HL-60 (cell line): ENCODE data around the gene LRRC3.

Experiments
- DNase-seq, 2 experiments: peaks; one replicate each; pipeline ENCODE4 v3.0.0-alpha.2; 2010 to 2020; ENCODE audit warnings: low read depth in 1 of 2, low spot score in 1 of 2
- H3K27ac ChIP-seq: fragments of 250-450 bp; sonication (Bioruptor Pico); replicated peaks from 2 replicates; pipeline ENCODE4 v1.5.1; 2020; ENCODE audit warnings: mild to moderate bottlenecking, moderate library complexity
- H3K27me3 ChIP-seq: fragments of 250-450 bp; sonication (Bioruptor Pico); 2 replicates; pipeline ENCODE4 v1.5.1; 2021; ENCODE audit warnings: mild to moderate bottlenecking, moderate library complexity; ENCODE audit not compliant: insufficient read depth, poor library complexity, severe bottlenecking
- H3K4me3 ChIP-seq: replicated peaks from 2 replicates; pipeline ENCODE4 v1.5.1; 2011; ENCODE audit warnings: mild to moderate bottlenecking, control low read depth, low read length; ENCODE audit not compliant: insufficient read depth
- GABPA ChIP-seq: IDR thresholded peaks from 2 replicates; pipeline ENCODE4 v1.6.1; 2012; ENCODE audit warnings: low read depth
- POLR2AphosphoS5 ChIP-seq: IDR thresholded peaks from 2 replicates; pipeline ENCODE4 v1.6.1; 2012; ENCODE audit warnings: low read depth
- SPI1 ChIP-seq: IDR thresholded peaks from 2 replicates; pipeline ENCODE4 v1.6.1; 2012; ENCODE audit warnings: low read depth, mild to moderate bottlenecking, borderline replicate concordance
- TF ChIP-seq, protein P1 (sequence below): IDR thresholded peaks from one replicate; pipeline ENCODE4 v1.5.1; 2011; ENCODE audit warnings: low read length, control low read depth, inconsistent platforms; ENCODE audit not compliant: insufficient read depth
- TF ChIP-seq, protein P2 (sequence below): IDR thresholded peaks from 2 replicates; pipeline ENCODE4 v1.6.1; 2012; ENCODE audit warnings: low read depth; ENCODE audit not compliant: insufficient replicate concordance

Gene LRRC3

DNA sequence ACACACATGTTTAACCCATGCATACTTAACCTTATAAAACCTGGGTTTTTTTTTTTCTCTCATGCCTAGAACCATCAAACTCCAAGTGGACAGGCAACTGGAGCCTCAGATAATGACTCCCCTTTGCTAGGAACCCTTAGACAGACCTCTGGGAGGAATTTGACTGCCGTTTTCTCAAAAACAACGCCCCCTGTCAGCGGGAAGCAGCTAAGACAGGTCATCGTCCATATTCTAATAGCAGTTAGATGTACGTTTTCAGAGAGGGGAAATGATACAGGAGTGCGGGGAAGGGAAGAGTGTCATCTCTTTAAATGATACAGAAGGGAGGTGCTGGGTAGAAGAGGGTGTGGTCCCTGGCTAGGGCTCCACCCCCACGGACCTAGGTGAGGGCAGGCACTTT, 34.7 kb downstream of the LRRC3 start:
- DNase-seq = no peak
- no peak for TF ChIP-seq SPI1
- TF ChIP-seq, protein P1, sequence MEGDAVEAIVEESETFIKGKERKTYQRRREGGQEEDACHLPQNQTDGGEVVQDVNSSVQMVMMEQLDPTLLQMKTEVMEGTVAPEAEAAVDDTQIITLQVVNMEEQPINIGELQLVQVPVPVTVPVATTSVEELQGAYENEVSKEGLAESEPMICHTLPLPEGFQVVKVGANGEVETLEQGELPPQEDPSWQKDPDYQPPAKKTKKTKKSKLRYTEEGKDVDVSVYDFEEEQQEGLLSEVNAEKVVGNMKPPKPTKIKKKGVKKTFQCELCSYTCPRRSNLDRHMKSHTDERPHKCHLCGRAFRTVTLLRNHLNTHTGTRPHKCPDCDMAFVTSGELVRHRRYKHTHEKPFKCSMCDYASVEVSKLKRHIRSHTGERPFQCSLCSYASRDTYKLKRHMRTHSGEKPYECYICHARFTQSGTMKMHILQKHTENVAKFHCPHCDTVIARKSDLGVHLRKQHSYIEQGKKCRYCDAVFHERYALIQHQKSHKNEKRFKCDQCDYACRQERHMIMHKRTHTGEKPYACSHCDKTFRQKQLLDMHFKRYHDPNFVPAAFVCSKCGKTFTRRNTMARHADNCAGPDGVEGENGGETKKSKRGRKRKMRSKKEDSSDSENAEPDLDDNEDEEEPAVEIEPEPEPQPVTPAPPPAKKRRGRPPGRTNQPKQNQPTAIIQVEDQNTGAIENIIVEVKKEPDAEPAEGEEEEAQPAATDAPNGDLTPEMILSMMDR = no peak
- no peak for TF ChIP-seq GABPA
- no peak for TF ChIP-seq POLR2AphosphoS5
- TF ChIP-seq, protein P2, sequence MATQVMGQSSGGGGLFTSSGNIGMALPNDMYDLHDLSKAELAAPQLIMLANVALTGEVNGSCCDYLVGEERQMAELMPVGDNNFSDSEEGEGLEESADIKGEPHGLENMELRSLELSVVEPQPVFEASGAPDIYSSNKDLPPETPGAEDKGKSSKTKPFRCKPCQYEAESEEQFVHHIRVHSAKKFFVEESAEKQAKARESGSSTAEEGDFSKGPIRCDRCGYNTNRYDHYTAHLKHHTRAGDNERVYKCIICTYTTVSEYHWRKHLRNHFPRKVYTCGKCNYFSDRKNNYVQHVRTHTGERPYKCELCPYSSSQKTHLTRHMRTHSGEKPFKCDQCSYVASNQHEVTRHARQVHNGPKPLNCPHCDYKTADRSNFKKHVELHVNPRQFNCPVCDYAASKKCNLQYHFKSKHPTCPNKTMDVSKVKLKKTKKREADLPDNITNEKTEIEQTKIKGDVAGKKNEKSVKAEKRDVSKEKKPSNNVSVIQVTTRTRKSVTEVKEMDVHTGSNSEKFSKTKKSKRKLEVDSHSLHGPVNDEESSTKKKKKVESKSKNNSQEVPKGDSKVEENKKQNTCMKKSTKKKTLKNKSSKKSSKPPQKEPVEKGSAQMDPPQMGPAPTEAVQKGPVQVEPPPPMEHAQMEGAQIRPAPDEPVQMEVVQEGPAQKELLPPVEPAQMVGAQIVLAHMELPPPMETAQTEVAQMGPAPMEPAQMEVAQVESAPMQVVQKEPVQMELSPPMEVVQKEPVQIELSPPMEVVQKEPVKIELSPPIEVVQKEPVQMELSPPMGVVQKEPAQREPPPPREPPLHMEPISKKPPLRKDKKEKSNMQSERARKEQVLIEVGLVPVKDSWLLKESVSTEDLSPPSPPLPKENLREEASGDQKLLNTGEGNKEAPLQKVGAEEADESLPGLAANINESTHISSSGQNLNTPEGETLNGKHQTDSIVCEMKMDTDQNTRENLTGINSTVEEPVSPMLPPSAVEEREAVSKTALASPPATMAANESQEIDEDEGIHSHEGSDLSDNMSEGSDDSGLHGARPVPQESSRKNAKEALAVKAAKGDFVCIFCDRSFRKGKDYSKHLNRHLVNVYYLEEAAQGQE = no peak
- H3K27ac ChIP-seq = no peak overlapping the region
- no peak overlapping the region for H3K4me3 ChIP-seq
- H3K27me3 ChIP-seq = no peaks in the 10 kb centered on the region

DNA sequence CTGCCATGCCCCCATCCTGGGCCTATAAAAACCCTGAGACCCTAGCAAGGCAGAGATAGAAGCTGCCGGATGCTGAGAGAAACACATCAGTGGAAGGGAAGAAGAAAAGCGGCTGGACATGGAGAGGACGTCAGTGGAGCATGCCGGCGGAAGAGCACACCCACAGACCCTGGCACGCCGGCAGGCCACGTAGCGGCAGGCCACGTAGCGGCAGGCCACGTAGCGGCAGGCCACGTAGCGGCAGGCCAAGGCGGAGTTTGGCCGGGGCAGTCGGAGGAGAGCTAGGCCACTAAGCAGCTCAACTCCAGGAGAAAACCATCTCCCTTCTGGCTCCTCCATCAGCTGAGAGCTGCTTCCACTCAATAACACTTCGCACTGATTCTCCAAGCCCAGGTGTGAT, 35.1 kb downstream of the LRRC3 start:
- Histone ChIP-seq H3K27ac (no peak overlapping the region), H3K4me3 (no peak overlapping the region), H3K27me3 (no peaks in the 10 kb centered on the region)
- DNase-seq = no peak
- TF ChIP-seq, protein P2 = no peak
- TF ChIP-seq SPI1 = no peak
- TF ChIP-seq POLR2AphosphoS5 = no peak
- TF ChIP-seq, protein P1 = no peak
- TF ChIP-seq GABPA = no peak

DNA sequence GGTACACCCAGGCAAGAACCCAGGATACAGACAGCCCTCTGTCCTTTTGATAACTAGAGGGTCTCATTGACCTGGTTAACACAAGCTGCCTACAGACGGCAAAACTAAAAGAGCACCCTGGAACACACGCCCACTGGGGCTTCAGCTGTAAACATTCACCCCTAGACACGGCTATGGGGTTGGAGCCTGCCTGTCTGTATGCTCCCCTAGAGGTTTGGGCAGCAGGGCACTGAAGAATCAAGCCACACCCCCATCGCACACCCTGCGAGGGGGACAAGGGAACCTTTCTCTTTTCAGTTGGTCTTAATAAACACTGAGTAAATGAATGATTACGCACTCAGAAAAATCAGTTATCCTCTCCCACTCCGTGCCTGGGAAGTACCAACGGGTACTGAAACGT, 35.5 kb downstream of the LRRC3 start:
- Histone ChIP-seq H3K27ac (no peak overlapping the region), H3K27me3 (no peaks in the 10 kb centered on the region), H3K4me3 (no peak overlapping the region)
- no peak for DNase-seq
- TF ChIP-seq, protein P1 = no peak
- TF ChIP-seq GABPA = no peak
- TF ChIP-seq, protein P2 = no peak
- no peak for TF ChIP-seq POLR2AphosphoS5
- no peak for TF ChIP-seq SPI1
